HFFc6 (cell line): ENCODE results near the gene HOXA5. TPM values are rescaled to one million over a fixed set of nuclear protein-coding genes. Genes with fewer than 3 reads are reported as not detected.

ENCODE experiments used
- DNase-seq: peaks from one replicate; pipeline ENCODE4 v3.0.0-alpha.2; 2018
- H3K27ac Mint-ChIP-seq: 2 replicates; pipeline ENCODE4 v1.8.0; 2020; ENCODE audit warnings: mild to moderate bottlenecking, mixed read lengths
- H3K27me3 Mint-ChIP-seq: 2 replicates; pipeline ENCODE4 v1.8.0; 2021; ENCODE audit warnings: mild to moderate bottlenecking, moderate library complexity, mixed read lengths; ENCODE audit not compliant: insufficient read depth
- H3K36me3 Mint-ChIP-seq: 2 replicates; pipeline ENCODE4 v1.8.0; 2021; ENCODE audit warnings: low read depth, mixed read lengths
- H3K4me1 Mint-ChIP-seq: 2 replicates; pipeline ENCODE4 v1.8.0; 2020; ENCODE audit warnings: low read depth, mixed read lengths
- H3K4me3 Mint-ChIP-seq: 2 replicates; pipeline ENCODE4 v1.8.0; 2020; ENCODE audit warnings: mild to moderate bottlenecking, moderate library complexity, mixed read lengths
- H3K9me3 Mint-ChIP-seq: 2 replicates; pipeline ENCODE4 v1.8.0; 2020; ENCODE audit warnings: mild to moderate bottlenecking, mixed read lengths
- total RNA-seq, 6 experiments: library from RNA; stranded (reverse); fragmentation: NEBNext Ultra II Directional; extraction: Animal tissue kit (Norgen Biotek cat#: 25700); gene quantifications; 2 replicates in 1 of 6; 3 replicates in 5 of 6; pipeline ENCODE4 v1.2.3, GENCODE V29; 2021
- TF ChIP-seq, protein P1 (sequence below): fragments of 200-600 bp; sonication (generic); IDR thresholded peaks from 2 replicates; pipeline ENCODE4 v1.5.0; 2021; ENCODE audit warnings: antibody characterized with exemption, mild to moderate bottlenecking

Gene HOXA5
- total RNA-seq, 6 experiments from 2014 or later, result 2.0 to 3.8 (median 2.8) TPM

GRCh38 chr7:27179503-27180430, 36.3 kb upstream of the HOXA5 start:
- peaks cover 25% of the 10 kb centered on the region for H3K27me3 Mint-ChIP-seq
- H3K9me3 Mint-ChIP-seq, result no peaks in the 10 kb centered on the region
- H3K4me3 Mint-ChIP-seq, result peak overlapping the region; percentile 93
- TF ChIP-seq, protein P1, sequence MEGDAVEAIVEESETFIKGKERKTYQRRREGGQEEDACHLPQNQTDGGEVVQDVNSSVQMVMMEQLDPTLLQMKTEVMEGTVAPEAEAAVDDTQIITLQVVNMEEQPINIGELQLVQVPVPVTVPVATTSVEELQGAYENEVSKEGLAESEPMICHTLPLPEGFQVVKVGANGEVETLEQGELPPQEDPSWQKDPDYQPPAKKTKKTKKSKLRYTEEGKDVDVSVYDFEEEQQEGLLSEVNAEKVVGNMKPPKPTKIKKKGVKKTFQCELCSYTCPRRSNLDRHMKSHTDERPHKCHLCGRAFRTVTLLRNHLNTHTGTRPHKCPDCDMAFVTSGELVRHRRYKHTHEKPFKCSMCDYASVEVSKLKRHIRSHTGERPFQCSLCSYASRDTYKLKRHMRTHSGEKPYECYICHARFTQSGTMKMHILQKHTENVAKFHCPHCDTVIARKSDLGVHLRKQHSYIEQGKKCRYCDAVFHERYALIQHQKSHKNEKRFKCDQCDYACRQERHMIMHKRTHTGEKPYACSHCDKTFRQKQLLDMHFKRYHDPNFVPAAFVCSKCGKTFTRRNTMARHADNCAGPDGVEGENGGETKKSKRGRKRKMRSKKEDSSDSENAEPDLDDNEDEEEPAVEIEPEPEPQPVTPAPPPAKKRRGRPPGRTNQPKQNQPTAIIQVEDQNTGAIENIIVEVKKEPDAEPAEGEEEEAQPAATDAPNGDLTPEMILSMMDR, result peak; percentile 96
- H3K4me1 Mint-ChIP-seq, result peaks cover 59% of the 10 kb centered on the region
- peak; percentile 90 for DNase-seq
- peaks cover 56% of the 10 kb centered on the region for H3K36me3 Mint-ChIP-seq
- H3K27ac Mint-ChIP-seq, result peak overlapping the region; percentile 97

DNA sequence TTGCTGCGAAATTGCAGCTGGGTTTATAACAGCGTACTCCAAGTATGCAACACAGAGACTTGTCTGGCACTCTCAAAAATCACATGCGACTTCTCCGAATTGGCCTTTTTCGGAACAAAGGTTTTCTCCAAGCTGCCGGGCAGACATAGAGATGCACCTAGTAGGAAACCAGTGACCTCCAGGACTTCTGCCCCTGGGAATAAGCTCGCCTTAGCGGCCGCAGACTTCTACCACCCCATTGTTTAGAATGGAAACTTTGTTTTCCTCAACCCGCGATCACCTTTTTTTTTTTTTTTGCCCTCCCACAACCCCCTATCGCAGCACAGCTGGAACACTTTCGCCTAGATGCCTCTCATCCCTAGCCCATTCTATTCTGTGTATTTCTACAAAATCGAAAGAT, 35.5 kb upstream of the HOXA5 start:
- no peak for DNase-seq
- Mint-ChIP-seq H3K9me3 (no peaks in the 10 kb centered on the region), H3K27me3 (peaks cover 20% of the 10 kb centered on the region), H3K4me3 (peak overlapping the region; percentile 93), H3K4me1 (peaks cover 63% of the 10 kb centered on the region), H3K36me3 (peaks cover 53% of the 10 kb centered on the region), H3K27ac (peak overlapping the region; percentile 97)
- TF ChIP-seq, protein P1, result no peak

- TF ChIP-seq, protein P1, result no peak
- Mint-ChIP-seq H3K27ac (peak overlapping the region; percentile 97), H3K9me3 (no peaks in the 10 kb centered on the region), H3K4me3 (peak overlapping the region; percentile 93), H3K27me3 (peaks cover 15% of the 10 kb centered on the region), H3K36me3 (peaks cover 47% of the 10 kb centered on the region), H3K4me1 (peaks cover 63% of the 10 kb centered on the region)
- no peak for DNase-seq
Observed at GRCh38 chr7:27178366-27178765, 34.9 kb upstream of the HOXA5 start.

DNA sequence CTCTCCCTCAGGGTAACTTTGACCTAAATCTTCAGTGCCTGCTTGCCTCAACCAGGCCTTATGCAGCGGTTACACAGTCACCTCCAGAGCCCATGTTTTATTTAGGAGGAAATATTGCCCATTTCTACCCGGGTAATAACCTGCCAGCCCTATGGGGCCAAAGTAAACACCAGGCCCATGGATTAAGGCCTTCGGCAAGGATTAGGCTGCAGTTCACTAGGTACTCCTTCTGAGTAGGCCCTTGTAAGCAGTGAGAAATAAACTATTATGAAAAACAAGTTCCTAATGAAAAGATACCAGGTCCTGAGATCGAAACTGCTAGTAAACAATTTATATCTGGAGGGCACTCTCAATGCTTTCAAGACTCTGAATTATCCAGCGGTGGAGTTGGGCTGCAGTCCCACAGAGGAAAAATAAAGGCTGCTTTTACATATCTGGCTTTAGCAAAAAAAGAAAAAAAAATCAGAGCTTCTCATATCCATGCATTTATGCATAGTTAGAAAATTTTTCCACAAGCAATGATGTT, 34.4 kb upstream of the HOXA5 start:
- peak overlapping the region; percentile 97 for H3K27ac Mint-ChIP-seq
- peak overlapping the region; percentile 93 for H3K4me3 Mint-ChIP-seq
- DNase-seq, result no peak

DNA sequence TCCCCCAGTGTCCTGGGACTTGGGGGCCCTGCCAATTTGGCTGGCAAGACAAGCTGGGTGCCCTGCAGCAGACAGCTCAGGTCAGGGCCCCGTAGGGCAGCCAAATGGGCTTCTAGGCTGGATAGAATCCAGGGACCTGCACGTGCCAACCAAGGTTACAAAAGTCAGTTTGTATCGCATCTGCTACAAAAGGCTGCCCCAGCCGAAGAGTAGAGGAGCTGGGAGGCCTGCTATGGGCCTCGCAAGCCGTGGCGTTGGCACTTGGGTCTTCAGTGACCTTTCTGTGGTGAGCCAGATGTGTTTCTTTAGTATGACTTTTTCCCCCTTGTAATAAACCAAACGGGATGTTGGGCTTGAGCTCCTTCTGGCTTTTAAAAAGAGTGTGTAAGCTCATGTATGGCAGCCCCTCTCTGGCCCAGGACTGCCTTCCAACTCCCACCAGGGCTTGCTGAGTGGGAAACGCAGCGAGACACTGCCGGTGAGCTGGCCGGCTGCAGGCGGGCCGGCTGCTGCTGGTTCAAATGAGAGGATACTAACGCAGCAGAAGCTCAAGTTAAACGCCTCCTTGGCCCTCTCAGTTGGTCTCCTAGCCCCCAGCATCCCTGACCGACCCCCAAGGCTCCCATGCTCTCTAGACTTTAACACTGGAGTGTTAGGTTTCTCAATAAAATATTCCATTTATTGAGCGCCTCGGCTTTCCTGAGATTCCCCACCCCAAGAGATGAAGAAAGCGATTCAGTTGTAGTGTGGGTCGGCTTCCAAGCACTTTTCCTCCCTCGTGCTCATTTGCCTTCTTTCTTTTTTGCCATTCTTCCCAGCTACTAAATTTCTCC, 33.7 kb upstream of the HOXA5 start:
- Mint-ChIP-seq H3K4me3 (peak overlapping the region; percentile 93), H3K27ac (peak overlapping the region; percentile 97), H3K9me3 (no peaks in the 10 kb centered on the region), H3K27me3 (peaks cover 18% of the 10 kb centered on the region), H3K36me3 (peaks cover 43% of the 10 kb centered on the region), H3K4me1 (peaks cover 60% of the 10 kb centered on the region)
- DNase-seq, result no peak
- TF ChIP-seq, protein P1, result no peak

More for the DNA sequence above, 34.4 kb upstream of the HOXA5 start:
- H3K4me1 Mint-ChIP-seq, result peaks cover 61% of the 10 kb centered on the region
- TF ChIP-seq, protein P1, result no peak
- peaks cover 44% of the 10 kb centered on the region for H3K36me3 Mint-ChIP-seq
- peaks cover 15% of the 10 kb centered on the region for H3K27me3 Mint-ChIP-seq
- H3K9me3 Mint-ChIP-seq, result no peaks in the 10 kb centered on the region
